ENCODE measurements around the gene ARMC9.

GRCh38 chr2:231372326-231372725, 173.9 kb downstream of the ARMC9 start:
- TF ChIP-seq CTCF (IDR thresholded peaks at IDR 0.05) (no peak), POLR2A (IDR thresholded peaks at IDR 0.05) (no peak)

Data from upper lobe of left lung (tissue), 4 donors.